OCI-LY3 (cell line): ENCODE results near the gene NDUFA6.
A peak's percentile ranks its signal among the peaks of the same experiment; 100 is the strongest.

Experiments used
- EZH2phosphoT487 ChIP-seq: fragments of 200-600 bp; shearing (Covaris generic); IDR thresholded peaks from 2 replicates; pipeline ENCODE4 v1.6.1; 2018; ENCODE audit warnings: antibody characterized with exemption, mixed run types, low read depth
- TF ChIP-seq, protein P1 (sequence below): fragments of 200-600, 300-600 bp; sonication (generic); IDR thresholded peaks from 2 replicates; pipeline ENCODE4 v1.5.1; 2014; ENCODE audit warnings: antibody characterized with exemption, low read length, low read depth

DNA sequence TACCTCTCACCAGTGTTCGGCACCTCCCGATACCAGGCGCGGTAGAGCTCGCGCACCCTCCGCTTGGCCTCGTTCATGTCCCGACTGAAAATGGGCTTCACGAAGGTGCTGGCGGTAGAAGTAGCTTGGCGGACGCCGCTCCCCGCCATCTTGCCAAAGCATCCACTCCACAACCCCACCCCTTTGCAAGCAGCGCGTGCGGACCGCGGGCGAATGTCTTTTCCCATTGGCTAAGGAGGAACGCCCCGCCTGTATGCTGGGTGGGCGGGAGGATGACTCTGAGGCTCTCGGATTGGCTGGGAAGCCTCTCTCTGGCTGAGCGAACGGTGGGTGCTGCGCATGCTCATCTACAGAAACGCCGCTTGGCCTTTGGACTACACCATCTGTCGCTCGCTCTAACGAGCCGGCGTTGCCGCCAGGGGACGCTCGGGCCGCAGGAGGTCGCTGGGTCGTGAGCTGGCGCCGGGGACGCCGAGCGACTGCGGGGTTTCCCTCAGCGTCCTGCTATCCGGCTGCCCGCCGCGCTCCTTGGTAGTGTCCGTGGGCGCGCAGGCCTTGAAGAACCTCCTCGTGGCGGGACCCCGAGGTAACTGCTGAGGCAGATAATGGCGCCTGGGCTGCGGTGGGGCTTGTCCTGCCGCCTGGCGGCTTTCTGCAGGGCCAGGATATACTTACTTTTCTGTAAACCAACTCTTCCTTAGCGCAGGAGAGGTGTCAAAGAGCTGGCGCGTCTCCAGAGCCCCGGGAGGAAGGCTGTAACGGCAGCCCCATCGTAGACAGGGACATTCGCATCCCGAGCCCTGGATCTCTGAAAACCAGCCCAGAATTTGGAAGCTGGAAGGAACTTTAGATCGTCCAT lies at the start of gene NDUFA6:
- TF ChIP-seq, protein P1, sequence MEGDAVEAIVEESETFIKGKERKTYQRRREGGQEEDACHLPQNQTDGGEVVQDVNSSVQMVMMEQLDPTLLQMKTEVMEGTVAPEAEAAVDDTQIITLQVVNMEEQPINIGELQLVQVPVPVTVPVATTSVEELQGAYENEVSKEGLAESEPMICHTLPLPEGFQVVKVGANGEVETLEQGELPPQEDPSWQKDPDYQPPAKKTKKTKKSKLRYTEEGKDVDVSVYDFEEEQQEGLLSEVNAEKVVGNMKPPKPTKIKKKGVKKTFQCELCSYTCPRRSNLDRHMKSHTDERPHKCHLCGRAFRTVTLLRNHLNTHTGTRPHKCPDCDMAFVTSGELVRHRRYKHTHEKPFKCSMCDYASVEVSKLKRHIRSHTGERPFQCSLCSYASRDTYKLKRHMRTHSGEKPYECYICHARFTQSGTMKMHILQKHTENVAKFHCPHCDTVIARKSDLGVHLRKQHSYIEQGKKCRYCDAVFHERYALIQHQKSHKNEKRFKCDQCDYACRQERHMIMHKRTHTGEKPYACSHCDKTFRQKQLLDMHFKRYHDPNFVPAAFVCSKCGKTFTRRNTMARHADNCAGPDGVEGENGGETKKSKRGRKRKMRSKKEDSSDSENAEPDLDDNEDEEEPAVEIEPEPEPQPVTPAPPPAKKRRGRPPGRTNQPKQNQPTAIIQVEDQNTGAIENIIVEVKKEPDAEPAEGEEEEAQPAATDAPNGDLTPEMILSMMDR, result peak; percentile 94
- no peak for TF ChIP-seq EZH2phosphoT487
